SU-DHL-6 (cell line): ENCODE data around the gene GOLIM4.

Experiments
- CTCF ChIP-seq: fragments of 200-600 bp; sonication (generic); IDR thresholded peaks from one replicate; pipeline ENCODE4 v1.5.1; 2017; ENCODE audit warnings: antibody characterized with exemption, mild to moderate bottlenecking, low read length, moderate library complexity; ENCODE audit not compliant: insufficient read depth, poor library complexity, severe bottlenecking
- EZH2phosphoT487 ChIP-seq: fragments of 200-600 bp; sonication (generic), shearing (Covaris generic); conservative IDR thresholded peaks from 2 replicates; pipeline ENCODE4 v1.6.1; 2018; ENCODE audit warnings: mild to moderate bottlenecking, antibody characterized with exemption, low read length, moderate library complexity, mixed read lengths

GRCh38 chr3:168051531-168052471 is 43.9 kb downstream of the GOLIM4 start:
- TF ChIP-seq CTCF (no peak), EZH2phosphoT487 (no peak)
